K562 (cell line): Measurements from ENCODE around the gene GLE1. TPM values are rescaled to one million over a fixed set of nuclear protein-coding genes. Genes with fewer than 3 reads are reported as not detected.
A peak's percentile ranks its signal among the peaks of the same experiment; 100 is the strongest.

Experiments used
- ILK ChIP-seq: fragments of 450-650 bp; IDR thresholded peaks from 2 replicates; pipeline ENCODE4 v1.6.1; 2016; ENCODE audit warnings: missing genetic modification characterization, low read depth, mild to moderate bottlenecking, missing compliant biosample characterization, moderate library complexity, borderline replicate concordance
- KAT8 ChIP-seq: fragments of 450-650 bp; IDR thresholded peaks from 2 replicates; pipeline ENCODE4 v1.6.1; 2016; ENCODE audit warnings: low read depth, mild to moderate bottlenecking
- KDM2B ChIP-seq: fragments of 250-450 bp; sonication (Bioruptor Pico); IDR thresholded peaks from 2 replicates; pipeline ENCODE4 v1.8.0; 2021; ENCODE audit warnings: mild to moderate bottlenecking, moderate library complexity
- KHSRP ChIP-seq: fragments of 450-650 bp; IDR thresholded peaks from 2 replicates; pipeline ENCODE4 v1.6.1; 2017
- LARP7 ChIP-seq: fragments of 450-650 bp; IDR thresholded peaks from 2 replicates; pipeline ENCODE4 v1.6.1; 2016
- PYGO2 ChIP-seq: fragments of 450-650 bp; IDR thresholded peaks from 2 replicates; pipeline ENCODE4 v1.6.1; 2016; ENCODE audit warnings: mild to moderate bottlenecking, missing genetic modification characterization, moderate library complexity, missing compliant biosample characterization
- RBBP5 ChIP-seq: fragments of 200-600 bp; sonication (generic); IDR thresholded peaks from 2 replicates; pipeline ENCODE4 v1.6.1; 2012; ENCODE audit warnings: borderline replicate concordance, mild to moderate bottlenecking, low read length, control low read depth, inconsistent platforms; ENCODE audit not compliant: insufficient read depth, poor library complexity, severe bottlenecking
- SIN3A ChIP-seq, 2 experiments: fragments of 150-350 bp in 1 of 2; IDR thresholded peaks; 2 replicates each; pipeline ENCODE4 v1.6.1; 2011 to 2016; ENCODE audit warnings: borderline replicate concordance in 2 of 2, low read depth in 2 of 2, low read length in 2 of 2, mild to moderate bottlenecking in 2 of 2, moderate library complexity in 2 of 2; ENCODE audit not compliant: control insufficient read depth in 1 of 2
- SMARCB1 ChIP-seq: IDR thresholded peaks from 2 replicates; pipeline ENCODE4 v1.6.1; 2011; ENCODE audit warnings: improper control_type of control experiment, low read depth; ENCODE audit not compliant: insufficient read length
- TCF7L2 ChIP-seq: fragments of 150-350 bp; IDR thresholded peaks from 2 replicates; pipeline ENCODE4 v1.6.1; 2016; ENCODE audit warnings: low read depth, mild to moderate bottlenecking, low read length, moderate library complexity
- XRCC5 ChIP-seq: fragments of 200-400 bp; formaldehyde crosslinking; IDR thresholded peaks from 2 replicates; pipeline ENCODE4 v1.6.1; 2017; ENCODE audit warnings: low read depth, mild to moderate bottlenecking, low read length
- ZNF3 ChIP-seq: fragments of 250-450 bp; sonication (Bioruptor Pico); IDR thresholded peaks from 2 replicates; pipeline ENCODE4 v1.5.0; 2021; ENCODE audit warnings: mild to moderate bottlenecking, moderate library complexity
- ZSCAN29 ChIP-seq: fragments of 450-650 bp; IDR thresholded peaks from 2 replicates; pipeline ENCODE4 v1.6.1; 2017
- polyA plus RNA-seq, 8 experiments: library from polyadenylated mRNA; depleted of rRNA in 4 of 8; stranded (reverse) in 5 of 8; unstranded in 3 of 8; fragments of >200 nt; fragmentation: Nextera tagmentation in 2 of 8; fragmentation: Illumina TruSeq in 1 of 8; extraction: Ambion mirVana in 2 of 8; extraction: Trizol in 1 of 8; gene quantifications; 2 replicates each; pipeline versions ENCODE4 v1.2.1 to v1.2.3, GENCODE V29; 2011 to 2014; ENCODE audit warnings: inconsistent platforms in 1 of 8, missing spikeins in 1 of 8
- total RNA-seq, 7 experiments: library from RNA; depleted of rRNA in 6 of 7; stranded (reverse); fragments of >200 nt in 6 of 7; fragmentation: Illumina TruSeq in 2 of 7; extraction: Trizol in 2 of 7; gene quantifications; 2 replicates each; pipeline versions ENCODE4 v1.2.1 to v1.2.3, GENCODE V29; 2011 to 2021; ENCODE audit warnings: low replicate concordance in 1 of 7
- TF ChIP-seq, protein P1 (sequence below): sonication (generic); formaldehyde crosslinking; IDR thresholded peaks from 2 replicates; pipeline ENCODE4 v1.8.0; 2022; ENCODE audit warnings: mild to moderate bottlenecking, missing genetic modification reagents
- TF ChIP-seq, protein P2 (sequence below): sonication (generic); IDR thresholded peaks from 2 replicates; pipeline ENCODE4 v1.6.1; 2016
- TF ChIP-seq, protein P3 (sequence below): sonication (generic); formaldehyde crosslinking; IDR thresholded peaks from 2 replicates; pipeline ENCODE4 v1.8.1; 2022; ENCODE audit warnings: missing genetic modification reagents
- TF ChIP-seq, protein P4 (sequence below): fragments of 200-800 bp; sonication (Bioruptor generic); IDR thresholded peaks from 2 replicates; pipeline ENCODE4 v1.6.1; 2017; ENCODE audit warnings: missing genetic modification characterization, missing compliant biosample characterization
- TF ChIP-seq, protein P5 (sequence below): fragments of 450-650 bp; IDR thresholded peaks from 2 replicates; pipeline ENCODE4 v1.6.1; 2014; ENCODE audit warnings: low read depth, mild to moderate bottlenecking, moderate library complexity, borderline replicate concordance

GLE1 gene
- total and polyA plus RNA-seq, 9 of the 15 experiments (the other 6 are each of a cell fraction or from before 2014, with no cell fraction given): 15.9 to 44.8 (median 37.6) TPM

DNA sequence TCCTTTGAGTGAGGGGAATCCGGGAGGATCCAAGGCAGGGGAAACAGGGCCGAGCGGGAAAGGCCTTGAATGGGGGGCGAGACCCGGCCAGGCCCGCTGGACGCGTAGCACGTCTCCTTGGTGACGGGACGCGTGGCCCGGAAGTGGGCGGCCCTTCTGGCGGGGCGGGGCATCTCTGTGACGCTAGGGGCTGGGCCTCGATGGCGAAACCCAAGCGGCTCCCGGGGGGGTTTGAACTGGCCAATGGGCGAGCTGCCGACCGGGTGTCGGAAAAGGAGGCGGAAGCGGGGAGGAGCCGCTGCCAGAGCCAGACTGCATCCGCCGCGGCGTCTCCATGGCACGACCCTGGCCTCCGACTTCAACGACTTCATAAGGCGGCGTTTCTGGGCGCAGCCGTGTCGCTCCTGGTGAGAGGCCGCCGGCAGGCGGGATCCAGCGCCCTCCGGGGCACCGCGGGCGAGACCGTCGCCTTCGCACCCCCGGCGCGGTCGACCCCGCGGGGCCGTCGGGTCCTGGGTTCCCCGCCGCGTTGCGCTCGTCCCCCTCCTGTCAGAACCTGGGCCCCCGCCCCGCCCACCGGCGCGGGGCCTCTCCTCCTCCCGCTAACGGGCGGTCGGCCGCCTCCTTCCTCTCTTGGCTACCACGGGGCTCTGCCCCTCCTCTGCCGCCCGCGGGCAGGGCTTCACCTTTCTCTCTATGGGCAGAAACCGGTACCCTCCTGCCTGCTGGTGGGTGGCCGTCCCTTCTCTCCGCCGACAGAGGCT is 48.5 kb upstream of the GLE1 start, which contains the start of gene ODF2 (continued):
- TF ChIP-seq, protein P1, sequence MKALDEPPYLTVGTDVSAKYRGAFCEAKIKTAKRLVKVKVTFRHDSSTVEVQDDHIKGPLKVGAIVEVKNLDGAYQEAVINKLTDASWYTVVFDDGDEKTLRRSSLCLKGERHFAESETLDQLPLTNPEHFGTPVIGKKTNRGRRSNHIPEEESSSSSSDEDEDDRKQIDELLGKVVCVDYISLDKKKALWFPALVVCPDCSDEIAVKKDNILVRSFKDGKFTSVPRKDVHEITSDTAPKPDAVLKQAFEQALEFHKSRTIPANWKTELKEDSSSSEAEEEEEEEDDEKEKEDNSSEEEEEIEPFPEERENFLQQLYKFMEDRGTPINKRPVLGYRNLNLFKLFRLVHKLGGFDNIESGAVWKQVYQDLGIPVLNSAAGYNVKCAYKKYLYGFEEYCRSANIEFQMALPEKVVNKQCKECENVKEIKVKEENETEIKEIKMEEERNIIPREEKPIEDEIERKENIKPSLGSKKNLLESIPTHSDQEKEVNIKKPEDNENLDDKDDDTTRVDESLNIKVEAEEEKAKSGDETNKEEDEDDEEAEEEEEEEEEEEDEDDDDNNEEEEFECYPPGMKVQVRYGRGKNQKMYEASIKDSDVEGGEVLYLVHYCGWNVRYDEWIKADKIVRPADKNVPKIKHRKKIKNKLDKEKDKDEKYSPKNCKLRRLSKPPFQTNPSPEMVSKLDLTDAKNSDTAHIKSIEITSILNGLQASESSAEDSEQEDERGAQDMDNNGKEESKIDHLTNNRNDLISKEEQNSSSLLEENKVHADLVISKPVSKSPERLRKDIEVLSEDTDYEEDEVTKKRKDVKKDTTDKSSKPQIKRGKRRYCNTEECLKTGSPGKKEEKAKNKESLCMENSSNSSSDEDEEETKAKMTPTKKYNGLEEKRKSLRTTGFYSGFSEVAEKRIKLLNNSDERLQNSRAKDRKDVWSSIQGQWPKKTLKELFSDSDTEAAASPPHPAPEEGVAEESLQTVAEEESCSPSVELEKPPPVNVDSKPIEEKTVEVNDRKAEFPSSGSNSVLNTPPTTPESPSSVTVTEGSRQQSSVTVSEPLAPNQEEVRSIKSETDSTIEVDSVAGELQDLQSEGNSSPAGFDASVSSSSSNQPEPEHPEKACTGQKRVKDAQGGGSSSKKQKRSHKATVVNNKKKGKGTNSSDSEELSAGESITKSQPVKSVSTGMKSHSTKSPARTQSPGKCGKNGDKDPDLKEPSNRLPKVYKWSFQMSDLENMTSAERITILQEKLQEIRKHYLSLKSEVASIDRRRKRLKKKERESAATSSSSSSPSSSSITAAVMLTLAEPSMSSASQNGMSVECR: peak; percentile 97
- no peak for TF ChIP-seq XRCC5
- no peak for TF ChIP-seq KAT8
- TF ChIP-seq RBBP5: peak; percentile 86
- TF ChIP-seq, protein P2, sequence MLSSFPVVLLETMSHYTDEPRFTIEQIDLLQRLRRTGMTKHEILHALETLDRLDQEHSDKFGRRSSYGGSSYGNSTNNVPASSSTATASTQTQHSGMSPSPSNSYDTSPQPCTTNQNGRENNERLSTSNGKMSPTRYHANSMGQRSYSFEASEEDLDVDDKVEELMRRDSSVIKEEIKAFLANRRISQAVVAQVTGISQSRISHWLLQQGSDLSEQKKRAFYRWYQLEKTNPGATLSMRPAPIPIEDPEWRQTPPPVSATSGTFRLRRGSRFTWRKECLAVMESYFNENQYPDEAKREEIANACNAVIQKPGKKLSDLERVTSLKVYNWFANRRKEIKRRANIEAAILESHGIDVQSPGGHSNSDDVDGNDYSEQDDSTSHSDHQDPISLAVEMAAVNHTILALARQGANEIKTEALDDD: no peak
- TF ChIP-seq SMARCB1: no peak
- no peak for TF ChIP-seq KHSRP
- TF ChIP-seq, protein P3, sequence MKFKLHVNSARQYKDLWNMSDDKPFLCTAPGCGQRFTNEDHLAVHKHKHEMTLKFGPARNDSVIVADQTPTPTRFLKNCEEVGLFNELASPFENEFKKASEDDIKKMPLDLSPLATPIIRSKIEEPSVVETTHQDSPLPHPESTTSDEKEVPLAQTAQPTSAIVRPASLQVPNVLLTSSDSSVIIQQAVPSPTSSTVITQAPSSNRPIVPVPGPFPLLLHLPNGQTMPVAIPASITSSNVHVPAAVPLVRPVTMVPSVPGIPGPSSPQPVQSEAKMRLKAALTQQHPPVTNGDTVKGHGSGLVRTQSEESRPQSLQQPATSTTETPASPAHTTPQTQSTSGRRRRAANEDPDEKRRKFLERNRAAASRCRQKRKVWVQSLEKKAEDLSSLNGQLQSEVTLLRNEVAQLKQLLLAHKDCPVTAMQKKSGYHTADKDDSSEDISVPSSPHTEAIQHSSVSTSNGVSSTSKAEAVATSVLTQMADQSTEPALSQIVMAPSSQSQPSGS: no peak
- TF ChIP-seq ZSCAN29: no peak; the same call in 1 of the 2 replicates
- TF ChIP-seq SIN3A (IDR thresholded peaks at IDR 0.05; ENCODE audit: borderline replicate concordance in 2 of 2, control insufficient read depth in 1 of 2, low read depth in 2 of 2, low read length in 2 of 2): peak; percentile 96 to 97
- no peak for TF ChIP-seq PYGO2 (tag)
- no peak for TF ChIP-seq TCF7L2
- no peak for TF ChIP-seq ILK
- TF ChIP-seq LARP7: no peak
- TF ChIP-seq, protein P4, sequence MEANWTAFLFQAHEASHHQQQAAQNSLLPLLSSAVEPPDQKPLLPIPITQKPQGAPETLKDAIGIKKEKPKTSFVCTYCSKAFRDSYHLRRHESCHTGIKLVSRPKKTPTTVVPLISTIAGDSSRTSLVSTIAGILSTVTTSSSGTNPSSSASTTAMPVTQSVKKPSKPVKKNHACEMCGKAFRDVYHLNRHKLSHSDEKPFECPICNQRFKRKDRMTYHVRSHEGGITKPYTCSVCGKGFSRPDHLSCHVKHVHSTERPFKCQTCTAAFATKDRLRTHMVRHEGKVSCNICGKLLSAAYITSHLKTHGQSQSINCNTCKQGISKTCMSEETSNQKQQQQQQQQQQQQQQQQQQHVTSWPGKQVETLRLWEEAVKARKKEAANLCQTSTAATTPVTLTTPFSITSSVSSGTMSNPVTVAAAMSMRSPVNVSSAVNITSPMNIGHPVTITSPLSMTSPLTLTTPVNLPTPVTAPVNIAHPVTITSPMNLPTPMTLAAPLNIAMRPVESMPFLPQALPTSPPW (CRISPR knock-in tag): peak; percentile 97
- TF ChIP-seq KDM2B (CRISPR knock-in tag): no peak; the same call in 1 of the 2 replicates
- TF ChIP-seq, protein P5, sequence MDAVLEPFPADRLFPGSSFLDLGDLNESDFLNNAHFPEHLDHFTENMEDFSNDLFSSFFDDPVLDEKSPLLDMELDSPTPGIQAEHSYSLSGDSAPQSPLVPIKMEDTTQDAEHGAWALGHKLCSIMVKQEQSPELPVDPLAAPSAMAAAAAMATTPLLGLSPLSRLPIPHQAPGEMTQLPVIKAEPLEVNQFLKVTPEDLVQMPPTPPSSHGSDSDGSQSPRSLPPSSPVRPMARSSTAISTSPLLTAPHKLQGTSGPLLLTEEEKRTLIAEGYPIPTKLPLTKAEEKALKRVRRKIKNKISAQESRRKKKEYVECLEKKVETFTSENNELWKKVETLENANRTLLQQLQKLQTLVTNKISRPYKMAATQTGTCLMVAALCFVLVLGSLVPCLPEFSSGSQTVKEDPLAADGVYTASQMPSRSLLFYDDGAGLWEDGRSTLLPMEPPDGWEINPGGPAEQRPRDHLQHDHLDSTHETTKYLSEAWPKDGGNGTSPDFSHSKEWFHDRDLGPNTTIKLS: peak; percentile 84
- no peak for TF ChIP-seq ZNF3 (CRISPR knock-in tag)
